Right renal cortex interstitium (tissue), 3 donors: ENCODE data around the gene CACNA2D1. TPM values are rescaled to one million over a fixed set of nuclear protein-coding genes. Genes with fewer than 3 reads are reported as not detected.
"Not testable (repeated sequence)": the region's sequence is repeated elsewhere in the genome, so short reads cannot be mapped to it uniquely, and the experiment has no call there.

ENCODE experiments used
- DNase-seq, 3 donors: peaks; one replicate each; pipeline ENCODE4 v3.0.0-alpha.2; 2013; ENCODE audit warnings: low read depth in 3 of 3, low spot score in 2 of 3
- polyA plus RNA-seq, 3 donors: library from polyadenylated mRNA; unstranded; fragments of 120-200 nt; gene quantifications; one replicate each; pipeline ENCODE4 v1.2.1, GENCODE V29; 2013; ENCODE audit not compliant: insufficient read length in 3 of 3

Gene CACNA2D1
- polyA plus RNA-seq, 3 donors = 24.8 to 27.1 (median 25.3) TPM

- DNase-seq = no peak
Observed at GRCh38 chr7:82435769-82436168, 7.8 kb downstream of the CACNA2D1 start.

- DNase-seq = no peak
Observed at GRCh38 chr7:82434275-82435022, 9.1 kb downstream of the CACNA2D1 start.

- no peak for DNase-seq
Observed at GRCh38 chr7:82433507-82433906, 10.1 kb downstream of the CACNA2D1 start.

GRCh38 chr7:82432743-82433142 is 10.8 kb downstream of the CACNA2D1 start:
- DNase-seq = not testable (repeated sequence)

- DNase-seq = no peak
Observed at GRCh38 chr7:82430500-82431465, 12.8 kb downstream of the CACNA2D1 start.

GRCh38 chr7:82429408-82429807 is 14.2 kb downstream of the CACNA2D1 start:
- DNase-seq = no peak

GRCh38 chr7:82428186-82428961 is 15.2 kb downstream of the CACNA2D1 start:
- DNase-seq = no peak

GRCh38 chr7:82423446-82423845 is 20.1 kb downstream of the CACNA2D1 start:
- DNase-seq = no peak

- DNase-seq = no peak
Observed at GRCh38 chr7:82419200-82419599, 24.4 kb downstream of the CACNA2D1 start.

- DNase-seq = no peak
Observed at GRCh38 chr7:82417898-82418297, 25.7 kb downstream of the CACNA2D1 start.

GRCh38 chr7:82416402-82416801 is 27.2 kb downstream of the CACNA2D1 start:
- no peak for DNase-seq

- no peak for DNase-seq
Observed at GRCh38 chr7:82414389-82414788, 29.2 kb downstream of the CACNA2D1 start.

- no peak for DNase-seq
Observed at GRCh38 chr7:82413237-82413636, 30.3 kb downstream of the CACNA2D1 start.

GRCh38 chr7:82411732-82412131 is 31.8 kb downstream of the CACNA2D1 start:
- DNase-seq = no peak

GRCh38 chr7:82410461-82410860 is 33.1 kb downstream of the CACNA2D1 start:
- DNase-seq = no peak

- DNase-seq = no peak
Observed at GRCh38 chr7:82406937-82407336, 36.6 kb downstream of the CACNA2D1 start.

GRCh38 chr7:82405301-82405700 is 38.3 kb downstream of the CACNA2D1 start:
- no peak for DNase-seq

- no peak for DNase-seq
Observed at GRCh38 chr7:82404652-82405051, 38.9 kb downstream of the CACNA2D1 start.

- DNase-seq = no peak
Observed at GRCh38 chr7:82404094-82404493, 39.5 kb downstream of the CACNA2D1 start.

- no peak for DNase-seq
Observed at GRCh38 chr7:82397879-82398524, 45.6 kb downstream of the CACNA2D1 start.
